Endodermal cell (in vitro differentiated cells): ENCODE data around the gene GAL3ST1. TPM values are rescaled to one million over a fixed set of nuclear protein-coding genes. Genes with fewer than 3 reads are reported as not detected.

Source experiments
- DNase-seq: peaks from one replicate; pipeline ENCODE4 v3.0.0-alpha.2; 2017
- H3K27ac ChIP-seq: 2 replicates; pipeline ENCODE4 v1.5.1; 2013; ENCODE audit warnings: mild to moderate bottlenecking, low read depth, low read length, moderate library complexity
- H3K27me3 ChIP-seq: 2 replicates; pipeline ENCODE4 v1.6.1; 2013; ENCODE audit warnings: mild to moderate bottlenecking, low read length, moderate library complexity; ENCODE audit not compliant: insufficient read depth, control insufficient read depth, poor library complexity, severe bottlenecking
- H3K36me3 ChIP-seq: 2 replicates; pipeline ENCODE4 v1.7.0; 2013; ENCODE audit warnings: mild to moderate bottlenecking, low read length, moderate library complexity; ENCODE audit not compliant: control insufficient read depth, insufficient read depth
- H3K4me1 ChIP-seq: one replicate; pipeline ENCODE4 v1.7.0; 2013; ENCODE audit warnings: low read length; ENCODE audit not compliant: control insufficient read depth, insufficient read depth
- H3K4me3 ChIP-seq: 2 replicates; pipeline ENCODE4 v1.5.1; 2013; ENCODE audit warnings: mild to moderate bottlenecking, low read length, moderate library complexity
- H3K9ac ChIP-seq: 2 replicates; pipeline ENCODE4 v1.6.1; 2013; ENCODE audit warnings: mild to moderate bottlenecking, low read length, moderate library complexity; ENCODE audit not compliant: poor library complexity, severe bottlenecking; ENCODE audit errors: extremely low read depth
- H3K9me3 ChIP-seq: 2 replicates; pipeline ENCODE4 v1.6.1; 2013; ENCODE audit warnings: mild to moderate bottlenecking, low read length, moderate library complexity; ENCODE audit not compliant: control insufficient read depth
- H3K27ac Mint-ChIP-seq: 2 replicates; pipeline ENCODE4 v1.8.0; 2020; ENCODE audit warnings: mixed read lengths
- H3K27me3 Mint-ChIP-seq: 2 replicates; pipeline ENCODE4 v1.8.0; 2021; ENCODE audit warnings: mild to moderate bottlenecking, mixed read lengths; ENCODE audit not compliant: insufficient read depth
- H3K36me3 Mint-ChIP-seq: 2 replicates; pipeline ENCODE4 v1.8.0; 2020; ENCODE audit warnings: low read depth, mixed read lengths
- H3K4me1 Mint-ChIP-seq: 2 replicates; pipeline ENCODE4 v1.8.0; 2020; ENCODE audit warnings: mixed read lengths
- H3K4me3 Mint-ChIP-seq: 2 replicates; pipeline ENCODE4 v1.8.0; 2020; ENCODE audit warnings: mild to moderate bottlenecking, moderate library complexity, mixed read lengths
- H3K9me3 Mint-ChIP-seq: 2 replicates; pipeline ENCODE4 v1.8.0; 2020; ENCODE audit warnings: mild to moderate bottlenecking, mixed read lengths
- WGBS, 2 experiments: methylation state at CpG; one replicate each; pipeline versions ENCODE4 v1.1.5 to v1.1.7; 2013; ENCODE audit warnings: missing lambda C conversion rate in 2 of 2, mixed read lengths in 1 of 2; ENCODE audit not compliant: insufficient coverage in 1 of 2, insufficient read length in 1 of 2; 5-methylcytosine and 5-hydroxymethylcytosine counted together
- total RNA-seq, 2 donors: library from RNA; stranded (reverse); fragmentation: NEBNext Ultra II Directional in 1 of 2; extraction: Animal tissue kit (Norgen Biotek cat#: 25700) in 1 of 2; gene quantifications; 2 replicates in 1 of 2; 3 replicates in 1 of 2; pipeline ENCODE4 v1.2.1, GENCODE V29; 2021
- TF ChIP-seq, protein P1 (sequence below): fragments of 200-600 bp; sonication (generic); conservative IDR thresholded peaks from 2 replicates; pipeline ENCODE4 v1.5.0; 2021; ENCODE audit warnings: antibody characterized with exemption, mild to moderate bottlenecking

Gene GAL3ST1
- total RNA-seq, 2 donors from 2014 or later, result 26.4 to 28.3 TPM

DNA sequence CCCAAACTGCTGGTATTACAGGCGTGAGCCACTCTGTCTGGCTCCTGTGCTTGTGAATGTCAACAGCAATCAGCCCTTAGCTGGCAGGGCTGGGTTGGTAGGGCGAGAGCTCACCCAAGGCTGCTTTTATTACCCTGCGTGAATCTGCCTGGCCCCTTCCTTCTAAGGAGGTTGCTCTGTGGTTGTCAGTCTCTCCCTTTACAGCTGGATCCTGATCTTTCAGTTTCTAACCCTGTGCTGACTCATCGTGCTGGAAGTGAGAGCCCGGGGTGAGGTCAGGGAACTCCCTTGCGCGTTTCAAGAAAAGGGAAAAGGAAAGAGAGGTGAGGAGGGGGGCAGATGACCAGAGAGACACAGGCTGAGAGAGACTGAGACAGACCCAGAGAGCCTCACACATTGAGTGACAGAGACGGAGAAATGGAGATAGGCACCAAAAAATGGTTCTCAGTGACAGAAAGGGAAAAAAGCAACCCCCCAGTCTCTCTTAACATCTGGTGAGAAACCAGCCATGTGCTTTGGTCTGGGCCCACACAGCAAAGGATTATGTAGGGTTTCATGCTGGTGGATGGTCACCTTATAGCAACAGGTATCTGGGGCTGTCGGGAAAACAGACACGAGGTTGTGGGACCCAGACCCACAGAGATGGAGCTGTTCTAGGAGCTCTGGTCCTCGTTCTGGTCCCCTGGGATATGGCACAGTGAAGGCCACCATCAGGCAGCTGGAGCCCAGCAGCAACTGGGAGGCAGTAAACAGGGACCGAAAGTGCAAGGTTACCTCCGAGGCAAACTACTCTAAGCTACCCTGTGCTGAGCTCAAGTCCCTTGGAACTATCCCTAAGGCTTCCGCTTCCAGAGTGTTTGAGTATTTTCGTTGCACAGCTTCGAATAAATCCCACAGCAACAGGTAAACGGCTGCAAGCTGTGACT lies 35.1 kb upstream of the GAL3ST1 start:
- 73 to 78% methylated on average over 15 to 17 of the region's 17 CpGs for WGBS, 2 experiments
- H3K27me3 Mint-ChIP-seq, result no peaks in the 10 kb centered on the region
- peaks cover 39% of the 10 kb centered on the region for H3K36me3 Mint-ChIP-seq
- Histone ChIP-seq H3K9ac (peak overlapping the region; percentile 21), H3K9me3 (no peaks in the 10 kb centered on the region), H3K27me3 (no peaks in the 10 kb centered on the region), H3K36me3 (peaks cover 30% of the 10 kb centered on the region), H3K4me3 (peak overlapping the region; percentile 66), H3K4me1 (peaks cover 8% of the 10 kb centered on the region), H3K27ac (no peak overlapping the region)
- peaks cover 45% of the 10 kb centered on the region for H3K4me1 Mint-ChIP-seq
- TF ChIP-seq, protein P1, sequence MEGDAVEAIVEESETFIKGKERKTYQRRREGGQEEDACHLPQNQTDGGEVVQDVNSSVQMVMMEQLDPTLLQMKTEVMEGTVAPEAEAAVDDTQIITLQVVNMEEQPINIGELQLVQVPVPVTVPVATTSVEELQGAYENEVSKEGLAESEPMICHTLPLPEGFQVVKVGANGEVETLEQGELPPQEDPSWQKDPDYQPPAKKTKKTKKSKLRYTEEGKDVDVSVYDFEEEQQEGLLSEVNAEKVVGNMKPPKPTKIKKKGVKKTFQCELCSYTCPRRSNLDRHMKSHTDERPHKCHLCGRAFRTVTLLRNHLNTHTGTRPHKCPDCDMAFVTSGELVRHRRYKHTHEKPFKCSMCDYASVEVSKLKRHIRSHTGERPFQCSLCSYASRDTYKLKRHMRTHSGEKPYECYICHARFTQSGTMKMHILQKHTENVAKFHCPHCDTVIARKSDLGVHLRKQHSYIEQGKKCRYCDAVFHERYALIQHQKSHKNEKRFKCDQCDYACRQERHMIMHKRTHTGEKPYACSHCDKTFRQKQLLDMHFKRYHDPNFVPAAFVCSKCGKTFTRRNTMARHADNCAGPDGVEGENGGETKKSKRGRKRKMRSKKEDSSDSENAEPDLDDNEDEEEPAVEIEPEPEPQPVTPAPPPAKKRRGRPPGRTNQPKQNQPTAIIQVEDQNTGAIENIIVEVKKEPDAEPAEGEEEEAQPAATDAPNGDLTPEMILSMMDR, result no peak
- DNase-seq, result peak; percentile 66
- no peaks in the 10 kb centered on the region for H3K9me3 Mint-ChIP-seq
- H3K27ac Mint-ChIP-seq, result peak overlapping the region; percentile 82
- peak overlapping the region; percentile 69 for H3K4me3 Mint-ChIP-seq

DNA sequence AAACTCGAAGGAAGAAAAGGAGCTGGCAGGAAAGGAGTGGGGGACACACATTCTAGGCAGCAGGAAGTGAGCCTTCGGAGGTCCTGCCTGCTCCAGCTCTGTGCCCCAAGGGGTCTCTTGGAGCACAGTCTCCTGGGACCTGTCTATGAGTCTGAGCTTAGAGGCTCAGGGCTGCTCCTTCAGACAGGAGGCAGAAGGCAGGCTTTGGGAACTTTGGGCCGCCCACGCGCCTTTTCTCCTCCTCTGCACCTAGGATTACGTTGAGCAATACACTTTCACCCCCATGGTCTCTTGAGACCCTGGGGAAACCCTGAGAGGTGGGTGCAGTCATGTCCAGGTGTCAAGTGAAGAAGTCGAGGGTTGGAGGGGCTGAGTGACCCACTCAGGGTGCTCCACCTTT lies 33.5 kb upstream of the GAL3ST1 start:
- H3K4me1 Mint-ChIP-seq, result peaks cover 50% of the 10 kb centered on the region
- Histone ChIP-seq H3K4me3 (peak overlapping the region; percentile 86), H3K9ac (peak overlapping the region; percentile 79), H3K27ac (no peak overlapping the region), H3K4me1 (peaks cover 8% of the 10 kb centered on the region), H3K36me3 (peaks cover 26% of the 10 kb centered on the region), H3K27me3 (no peaks in the 10 kb centered on the region), H3K9me3 (no peaks in the 10 kb centered on the region)
- no peaks in the 10 kb centered on the region for H3K9me3 Mint-ChIP-seq
- peaks cover 34% of the 10 kb centered on the region for H3K36me3 Mint-ChIP-seq
- DNase-seq, result no peak
- H3K27me3 Mint-ChIP-seq, result no peaks in the 10 kb centered on the region
- TF ChIP-seq, protein P1, result no peak
- 86 to 93% methylated on average over 3 to 7 of the region's 7 CpGs for WGBS, 2 experiments
- peak overlapping the region; percentile 69 for H3K4me3 Mint-ChIP-seq
- H3K27ac Mint-ChIP-seq, result peak overlapping the region; percentile 98

DNA sequence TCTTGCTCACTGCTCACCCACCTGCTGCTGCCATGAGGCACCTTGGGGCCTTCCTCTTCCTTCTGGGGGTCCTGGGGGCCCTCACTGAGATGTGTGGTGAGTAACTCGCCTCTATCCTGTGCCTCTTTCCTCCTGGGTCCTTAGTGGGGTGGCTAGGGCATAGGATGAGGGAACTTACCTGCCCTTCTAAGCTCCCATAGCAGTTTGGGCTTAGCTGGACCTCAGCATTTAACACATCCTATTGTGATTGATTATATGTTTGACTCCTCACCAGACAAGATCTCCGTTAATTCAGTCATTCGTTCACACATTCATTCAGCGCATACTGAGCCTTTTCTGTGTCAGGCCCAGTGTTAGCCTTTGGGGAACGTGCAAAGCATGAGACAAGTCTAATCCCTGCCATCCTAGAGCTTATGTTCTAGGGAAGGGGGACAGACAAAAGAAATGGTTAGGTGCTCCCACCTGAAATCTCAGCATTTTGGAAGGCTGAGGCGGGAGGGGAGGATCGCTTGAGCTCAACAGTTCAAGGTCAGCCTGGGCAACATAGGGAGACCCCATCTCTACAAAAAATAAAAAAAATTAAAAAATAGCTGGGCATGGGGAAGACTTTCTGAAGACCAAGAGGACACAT lies 33.0 kb upstream of the GAL3ST1 start:
- H3K27me3 ChIP-seq, result no peaks in the 10 kb centered on the region
- peak overlapping the region; percentile 95 for H3K27ac ChIP-seq
- WGBS, 2 experiments, result 82 to 87% methylated on average over 3 to 7 of the region's 7 CpGs
- Mint-ChIP-seq H3K9me3 (no peaks in the 10 kb centered on the region), H3K4me3 (peak overlapping the region; percentile 69), H3K27me3 (no peaks in the 10 kb centered on the region), H3K4me1 (peaks cover 50% of the 10 kb centered on the region), H3K36me3 (peaks cover 28% of the 10 kb centered on the region), H3K27ac (peak overlapping the region; percentile 98)
- TF ChIP-seq, protein P1, result no peak
- H3K4me1 ChIP-seq, result peaks cover 8% of the 10 kb centered on the region
- DNase-seq, result no peak
- no peaks in the 10 kb centered on the region for H3K9me3 ChIP-seq
- peak overlapping the region; percentile 86 for H3K4me3 ChIP-seq
- H3K36me3 ChIP-seq, result peaks cover 21% of the 10 kb centered on the region
- peak overlapping the region; percentile 79 for H3K9ac ChIP-seq
